B cell (primary cell): ENCODE results near the gene UQCR11. TPM values are rescaled to one million over a fixed set of nuclear protein-coding genes. Genes with fewer than 3 reads are reported as not detected.

ENCODE experiments used
- ATAC-seq: fragments of 200-7000 bp; cut with Tn5 transposase; one replicate; pipeline ENCODE4 v1.10.0; 2021; ENCODE audit warnings: low read depth, mild to moderate bottlenecking, moderate number of reproducible peaks, moderate library complexity
- CTCF ChIA-PET: fragments of 350-600 bp; sonication (Branson Sonifier 250); formaldehyde crosslinking; loops from one replicate; lab custom pipeline; 2021; ENCODE audit warnings: antibody characterized with exemption, inconsistent platforms; lab: Charles Lee
- POLR2A ChIA-PET: fragments of 350-600 bp; sonication (Branson Sonifier 250); formaldehyde crosslinking; loops from one replicate; lab custom pipeline; 2021; ENCODE audit warnings: antibody characterized with exemption; lab: Charles Lee
- DNase-seq: peaks from one replicate; pipeline ENCODE4 v3.0.0; 2013
- H2AFZ ChIP-seq: 2 replicates; pipeline ENCODE4 v1.6.1; 2012; ENCODE audit warnings: mild to moderate bottlenecking, low read depth, low read length; ENCODE audit not compliant: insufficient read depth, poor library complexity, severe bottlenecking
- H3K27ac ChIP-seq, 2 donors: 1 replicate in 1 of 2; 2 replicates in 1 of 2; pipeline ENCODE4 v1.5.1; 2012 to 2013; ENCODE audit warnings: low read length in 2 of 2, mild to moderate bottlenecking in 2 of 2, moderate library complexity in 1 of 2
- H3K27me3 ChIP-seq, 4 experiments: fragments of 200-600 bp in 1 of 4; sonication (generic) in 1 of 4; replicated peaks in 1 of 4; 1 replicate in 2 of 4; 2 replicates in 2 of 4; pipeline versions ENCODE4 v1.6.1 to v1.7.0; 2013 to 2016; ENCODE audit warnings: low read length in 3 of 4, mild to moderate bottlenecking in 2 of 4, mixed read lengths in 1 of 4, moderate library complexity in 1 of 4; ENCODE audit not compliant: insufficient read depth in 4 of 4, control insufficient read depth in 3 of 4; ENCODE audit errors: control extremely low read depth in 1 of 4
- H3K36me3 ChIP-seq, 2 experiments: replicated peaks in 1 of 2; 1 replicate in 1 of 2; 2 replicates in 1 of 2; pipeline versions ENCODE4 v1.6.1 to v1.7.1; 2013; ENCODE audit warnings: low read length in 1 of 2; ENCODE audit not compliant: insufficient read depth in 2 of 2, control insufficient read depth in 1 of 2; ENCODE audit errors: control extremely low read depth in 1 of 2, extremely low read depth in 1 of 2
- H3K4me1 ChIP-seq, 2 donors: fragments of 200-600 bp in 1 of 2; sonication (generic) in 1 of 2; 1 replicate in 1 of 2; 2 replicates in 1 of 2; pipeline versions ENCODE4 v1.5.1 to v1.6.1; 2013 to 2017; ENCODE audit warnings: low read length in 2 of 2; ENCODE audit not compliant: control insufficient read depth in 2 of 2, insufficient read depth in 2 of 2
- H3K4me2 ChIP-seq: replicated peaks from 2 replicates; pipeline ENCODE3; 2012; ENCODE audit warnings: mild to moderate bottlenecking, low read depth, low read length; ENCODE audit not compliant: poor library complexity, severe bottlenecking
- H3K4me3 ChIP-seq, 5 experiments: fragments of 200-600 bp in 1 of 5; sonication (generic) in 1 of 5; 1 replicate in 3 of 5; 2 replicates in 2 of 5; pipeline versions ENCODE4 v1.5.1 to v1.7.0; 2011 to 2016; ENCODE audit warnings: low read length in 4 of 5, mild to moderate bottlenecking in 4 of 5, low read depth in 2 of 5, control low read depth in 1 of 5, moderate library complexity in 1 of 5; ENCODE audit not compliant: insufficient read depth in 1 of 5; ENCODE audit errors: control extremely low read depth in 1 of 5, extremely low read depth in 1 of 5
- H3K79me2 ChIP-seq: fragments of 200-600 bp; sonication (generic); one replicate; pipeline ENCODE4 v1.6.0; 2016; ENCODE audit warnings: low read length; ENCODE audit not compliant: control insufficient read depth, insufficient read depth
- H3K9ac ChIP-seq: fragments of 200-600 bp; sonication (generic); 2 replicates; pipeline ENCODE4 v1.6.1; 2017; ENCODE audit warnings: mild to moderate bottlenecking, low read length, moderate library complexity
- H3K9me3 ChIP-seq, 3 donors: one replicate each; pipeline versions ENCODE4 v1.6.1 to v1.7.1; 2013; ENCODE audit warnings: low read length in 2 of 3; ENCODE audit not compliant: control insufficient read depth in 2 of 3, insufficient read depth in 1 of 3; ENCODE audit errors: control extremely low read depth in 1 of 3
- H4K20me1 ChIP-seq: 2 replicates; pipeline ENCODE4 v1.6.0; 2012; ENCODE audit warnings: mild to moderate bottlenecking, low read length; ENCODE audit not compliant: insufficient read depth, control insufficient read depth, poor library complexity, severe bottlenecking
- H3K27ac Mint-ChIP-seq: one replicate; pipeline ENCODE4 v1.8.0; 2021; ENCODE audit warnings: mixed read lengths
- H3K27me3 Mint-ChIP-seq: one replicate; pipeline ENCODE4 v1.8.0; 2021; ENCODE audit warnings: mixed read lengths
- H3K4me1 Mint-ChIP-seq: one replicate; pipeline ENCODE4 v1.8.0; 2021; ENCODE audit warnings: mixed read lengths
- H3K4me3 Mint-ChIP-seq: one replicate; pipeline ENCODE4 v1.8.0; 2021; ENCODE audit warnings: mixed read lengths
- H3K9me3 Mint-ChIP-seq: one replicate; pipeline ENCODE4 v1.8.0; 2022; ENCODE audit warnings: mixed read lengths; ENCODE audit not compliant: insufficient read depth
- CTCF ChIP-seq: fragments of 200-600 bp; IDR thresholded peaks from one replicate; pipeline ENCODE4 v1.8.0; 2022; ENCODE audit warnings: antibody characterized with exemption, mild to moderate bottlenecking
- EZH2 ChIP-seq: IDR thresholded peaks from 2 replicates; pipeline ENCODE4 v1.6.1; 2012; ENCODE audit warnings: borderline replicate concordance, low read depth, mild to moderate bottlenecking, moderate library complexity, low read length; ENCODE audit not compliant: insufficient read depth, poor library complexity, severe bottlenecking
- WGBS: methylation state at CpG from one replicate; pipeline ENCODE4 v1.1.5; 2013; ENCODE audit warnings: missing lambda C conversion rate; ENCODE audit not compliant: insufficient coverage; 5-methylcytosine and 5-hydroxymethylcytosine counted together
- intact Hi-C: fragments of 100-400 bp; cut with micrococcal nuclease; formaldehyde crosslinking; loops from one replicate; pipeline ENCODE4 v1.10.0; 2022
- polyA plus RNA-seq: library from polyadenylated mRNA; depleted of rRNA; stranded (reverse); fragments of >200 nt; gene quantifications from 2 replicates; pipeline ENCODE4 v1.2.3, GENCODE V29; 2012
- total RNA-seq, 2 donors: library from RNA; stranded (reverse); fragments of 120-200 nt in 1 of 2; gene quantifications; 1 replicate in 1 of 2; 2 replicates in 1 of 2; pipeline versions ENCODE4 v1.2.3 to v1.2.4, GENCODE V29; 2013 to 2022

The UQCR11 gene
- total and polyA plus RNA-seq, 2 donors (not counting 1 experiment from before 2014, with no cell fraction given) = 59.5 to 66.8 TPM

- H3K4me1 Mint-ChIP-seq = peaks cover 5% of the 10 kb centered on the region
- no peak overlapping the region for H3K4me3 Mint-ChIP-seq
- H4K20me1 ChIP-seq = peaks cover 69% of the 10 kb centered on the region
These were observed 20.1 kb downstream of the UQCR11 start for GRCh38 chr19:1585243-1585580.

More at GRCh38 chr19:1585243-1585580, 20.1 kb downstream of the UQCR11 start:
- 95% methylated on average over 13 of the region's 13 CpGs for WGBS
- Histone ChIP-seq H3K79me2 (peaks cover 93% of the 10 kb centered on the region), H3K36me3 (peaks cover 0 to 39% of the 10 kb centered on the region in 2 experiments), H3K27me3 (no peaks in the 10 kb centered on the region), H3K9me3 (no peaks in the 10 kb centered on the region), H3K4me1 (peaks cover 0 to under 1% of the 10 kb centered on the region in 2 donors), H3K4me2 (no peak overlapping the region), H3K27ac (no peak overlapping the region), H3K9ac (no peak overlapping the region), H2AFZ (no peak overlapping the region), H3K4me3 (no peak overlapping the region)
- ChIA-PET POLR2A (no interaction called here), CTCF (no interaction called here)
- H3K27ac Mint-ChIP-seq = no peak overlapping the region
- intact Hi-C loops = no loop called here
- H3K27me3 Mint-ChIP-seq = no peaks in the 10 kb centered on the region
- no peak for ATAC-seq
- no peak for DNase-seq
- TF ChIP-seq EZH2 (no peak), CTCF (no peak)
- H3K9me3 Mint-ChIP-seq = no peaks in the 10 kb centered on the region
